IMR-90 (cell line): ENCODE data around the gene CDC25A. TPM values are rescaled to one million over a fixed set of nuclear protein-coding genes. Genes with fewer than 3 reads are reported as not detected.

Source experiments
- ATAC-seq: fragments of 200-7000 bp; cut with Tn5 transposase; 2 replicates; pipeline ENCODE4 v1.9.1; 2020; ENCODE audit warnings: low read depth, mild to moderate bottlenecking, moderate library complexity
- BruUV-seq: library from RNA; stranded (reverse); fragments of 400-500 nt; replicated peaks from 2 replicates; lab custom pipeline; 2021; lab: Mats Ljungman, UMichigan
- CTCF ChIA-PET: fragments of 300-600 bp; formaldehyde crosslinking; extraction: SDS; loops from one replicate; lab custom pipeline; 2021; ENCODE audit warnings: antibody characterized with exemption; lab: Yijun Ruan, JAX
- POLR2A ChIA-PET: fragments of 300-600 bp; sonication (Branson Sonifier 250); formaldehyde crosslinking; loops from one replicate; lab custom pipeline; 2022; ENCODE audit warnings: antibody characterized with exemption; ENCODE audit not compliant: unreplicated experiment; lab: Charles Lee
- DNase-seq: peaks from one replicate; pipeline ENCODE4 v3.0.0; 2013
- H2AFZ ChIP-seq: replicated peaks from 2 replicates; pipeline ENCODE3; 2013; ENCODE audit warnings: low read length, mild to moderate bottlenecking; ENCODE audit not compliant: poor library complexity
- H2AK5ac ChIP-seq: 2 replicates; pipeline ENCODE4 v1.6.1; 2013; ENCODE audit warnings: low read depth, low read length, inconsistent platforms
- H2AK9ac ChIP-seq: replicated peaks from 2 replicates; pipeline ENCODE3; 2013; ENCODE audit warnings: mild to moderate bottlenecking, low read depth, low read length, moderate library complexity; ENCODE audit not compliant: poor library complexity
- H2BK120ac ChIP-seq: 2 replicates; pipeline ENCODE4 v1.6.1; 2013; ENCODE audit warnings: low read depth, low read length, inconsistent platforms
- H2BK15ac ChIP-seq: 3 replicates; pipeline ENCODE4 v1.6.1; 2013; ENCODE audit warnings: low read depth, low read length, inconsistent platforms
- H2BK20ac ChIP-seq: 2 replicates; pipeline ENCODE4 v1.6.1; 2013; ENCODE audit warnings: low read depth, mild to moderate bottlenecking, inconsistent platforms, low read length, moderate library complexity
- H2BK5ac ChIP-seq: 2 replicates; pipeline ENCODE4 v1.6.1; 2013; ENCODE audit warnings: mild to moderate bottlenecking, low read depth, low read length, inconsistent platforms; ENCODE audit not compliant: poor library complexity, severe bottlenecking
- H3K14ac ChIP-seq: replicated peaks from 2 replicates; pipeline ENCODE4 v1.6.1; 2013; ENCODE audit warnings: low read depth, low read length, inconsistent platforms
- H3K18ac ChIP-seq: 2 replicates; pipeline ENCODE4 v1.6.1; 2013; ENCODE audit warnings: low read depth, low read length, control low read depth
- H3K23ac ChIP-seq: 2 replicates; pipeline ENCODE4 v1.6.1; 2013; ENCODE audit warnings: low read depth, low read length, inconsistent platforms
- H3K27ac ChIP-seq: 2 replicates; pipeline ENCODE4 v1.5.1; 2013; ENCODE audit warnings: mild to moderate bottlenecking, control low read depth, low read length; ENCODE audit not compliant: insufficient read depth
- H3K27me3 ChIP-seq: 2 replicates; pipeline ENCODE4 v1.6.1; 2013; ENCODE audit warnings: low read length; ENCODE audit not compliant: control insufficient read depth, insufficient read depth
- H3K36me3 ChIP-seq: 2 replicates; pipeline ENCODE4 v1.6.1; 2013; ENCODE audit warnings: low read length, mixed read lengths; ENCODE audit not compliant: control insufficient read depth, insufficient read depth
- H3K4ac ChIP-seq: 2 replicates; pipeline ENCODE4 v1.6.1; 2013; ENCODE audit warnings: low read depth, low read length, inconsistent platforms
- H3K4me1 ChIP-seq: 2 replicates; pipeline ENCODE4 v1.6.1; 2013; ENCODE audit warnings: low read length, mixed read lengths; ENCODE audit not compliant: control insufficient read depth, insufficient read depth
- H3K4me2 ChIP-seq: 2 replicates; pipeline ENCODE4 v1.6.1; 2013; ENCODE audit warnings: low read depth, mild to moderate bottlenecking, control low read depth, low read length, moderate library complexity
- H3K4me3 ChIP-seq: 2 replicates; pipeline ENCODE4 v1.5.1; 2013; ENCODE audit warnings: low read depth, mild to moderate bottlenecking, control low read depth, low read length, moderate library complexity; ENCODE audit not compliant: insufficient read depth
- H3K56ac ChIP-seq: 2 replicates; pipeline ENCODE4 v1.6.1; 2013; ENCODE audit warnings: low read length, inconsistent platforms; ENCODE audit not compliant: insufficient read depth; ENCODE audit errors: extremely low read depth
- H3K79me1 ChIP-seq, 2 experiments: 2 replicates each; pipeline ENCODE4 v1.6.1; 2013; ENCODE audit warnings: low read length in 2 of 2, inconsistent platforms in 1 of 2, low read depth in 1 of 2
- H3K9ac ChIP-seq: 2 replicates; pipeline ENCODE4 v1.6.1; 2013; ENCODE audit warnings: low read depth, low read length, control low read depth
- H3K9me1 ChIP-seq: 2 replicates; pipeline ENCODE4 v1.6.1; 2013; ENCODE audit warnings: low read length, inconsistent platforms; ENCODE audit not compliant: insufficient read depth
- H3K9me3 ChIP-seq: 2 replicates; pipeline ENCODE4 v1.6.1; 2013; ENCODE audit warnings: low read length; ENCODE audit not compliant: control insufficient read depth, insufficient read depth
- H4K20me1 ChIP-seq: 2 replicates; pipeline ENCODE4 v1.6.1; 2013; ENCODE audit warnings: low read length, inconsistent platforms; ENCODE audit not compliant: insufficient read depth
- H4K5ac ChIP-seq: 2 replicates; pipeline ENCODE4 v1.6.1; 2013; ENCODE audit warnings: mild to moderate bottlenecking, low read depth, low read length, control low read depth
- H4K8ac ChIP-seq, 2 experiments: 2 replicates each; pipeline ENCODE4 v1.6.1; 2013; ENCODE audit warnings: low read depth in 2 of 2, low read length in 2 of 2, control low read depth in 1 of 2, inconsistent platforms in 1 of 2
- H4K91ac ChIP-seq: 2 replicates; pipeline ENCODE4 v1.6.1; 2013; ENCODE audit warnings: low read depth, low read length, inconsistent platforms; ENCODE audit not compliant: insufficient read depth
- ELK1 ChIP-seq: fragments of 150-350 bp; IDR thresholded peaks from 2 replicates; pipeline ENCODE4 v1.6.1; 2016; ENCODE audit warnings: low read depth, mild to moderate bottlenecking, low read length, moderate library complexity, borderline replicate concordance
- MXI1 ChIP-seq: IDR thresholded peaks from 2 replicates; pipeline ENCODE4 v1.6.1; 2012; ENCODE audit warnings: low read depth, mild to moderate bottlenecking, low read length, moderate library complexity, borderline replicate concordance
- RCOR1 ChIP-seq: IDR thresholded peaks from 2 replicates; pipeline ENCODE4 v1.6.1; 2012; ENCODE audit warnings: mild to moderate bottlenecking, low read length, improper control_type of control experiment; ENCODE audit not compliant: insufficient replicate concordance
- SMC3 ChIP-seq: fragments of 150-350 bp; IDR thresholded peaks from 2 replicates; pipeline ENCODE4 v1.6.1; 2016; ENCODE audit warnings: low read depth, mild to moderate bottlenecking, antibody characterized with exemption, low read length, moderate library complexity
- WGBS, 2 experiments: methylation state at CpG; one replicate each; pipeline versions ENCODE4 v1.1.5 to v1.1.7; 2013; ENCODE audit warnings: missing lambda C conversion rate in 2 of 2; ENCODE audit not compliant: insufficient read length in 1 of 2; ENCODE audit errors: extremely low coverage in 2 of 2; 5-methylcytosine and 5-hydroxymethylcytosine counted together
- dilution Hi-C: fragments of 300-500 bp; cut with HindIII; formaldehyde crosslinking; loops from one replicate; pipeline ENCODE4 v1.14.3; 2018; ENCODE audit warnings: low sequenced_read_pairs; ENCODE audit not compliant: unreplicated experiment
- in situ Hi-C: fragments of 300-500 bp; cut with MboI; formaldehyde crosslinking; loops from 3 replicates; pipeline ENCODE4 v1.14.3; 2019; ENCODE audit warnings: low sequenced_read_pairs, inconsistent platforms, mixed read lengths
- intact Hi-C: fragments of 100-400 bp; cut with micrococcal nuclease; formaldehyde crosslinking; loops from 2 replicates; pipeline ENCODE4 v1.10.0; 2022
- polyA plus RNA-seq, 3 experiments: library from polyadenylated mRNA; depleted of rRNA; stranded (reverse); fragments of >200 nt; gene quantifications; 2 replicates each; pipeline ENCODE4 v1.2.3, GENCODE V29; 2012; ENCODE audit warnings: low replicate concordance in 1 of 3
- total RNA-seq: library from RNA; depleted of rRNA; stranded (reverse); fragments of >200 nt; gene quantifications from 2 replicates; pipeline ENCODE4 v1.2.3, GENCODE V29; 2012

The CDC25A gene
- total and polyA plus RNA-seq, 2 of the 4 experiments (the other 2 are of a cell fraction), result 4.2 to 10.6 TPM

GRCh38 chr3:48118322-48118721 is 69.9 kb downstream of the CDC25A start:
- no peak overlapping the region for H3K18ac ChIP-seq
- ATAC-seq, result no peak
- H3K4ac ChIP-seq, result no peak overlapping the region
- H3K4me3 ChIP-seq, result no peak overlapping the region
- H2AK5ac ChIP-seq, result no peak overlapping the region
- TF ChIP-seq SMC3, result no peak
- TF ChIP-seq ELK1, result no peak
- no peak for TF ChIP-seq MXI1
- no peak for TF ChIP-seq RCOR1
- no peak overlapping the region for H2BK15ac ChIP-seq
- intact Hi-C loops (no loop called here), dilution Hi-C loops (no loop called here), in situ Hi-C loops (no loop called here)
- H3K9ac ChIP-seq, result no peak overlapping the region
- H4K91ac ChIP-seq, result no peak overlapping the region
- no TSS peak for BruUV-seq
- H2AFZ ChIP-seq, result no peak overlapping the region
- no peak overlapping the region for H2BK5ac ChIP-seq
- no peak overlapping the region for H3K4me2 ChIP-seq
- POLR2A ChIA-PET, result interaction anchor here (0.6 kb wide), 1 partner anchor 128 kb away, joined by 5 read pairs; no protein-coding TSS in a partner anchor
- no peaks in the 10 kb centered on the region for H3K79me1 ChIP-seq
- no peak overlapping the region for H3K23ac ChIP-seq
- H3K36me3 ChIP-seq, result no peaks in the 10 kb centered on the region
- no peak overlapping the region for H4K8ac ChIP-seq
- H3K9me3 ChIP-seq, result no peaks in the 10 kb centered on the region
- H2AK9ac ChIP-seq, result no peak overlapping the region
- CTCF ChIA-PET, result interaction anchor here (0.8 kb wide), 1 partner anchor 17 kb away, joined by 3 read pairs; no protein-coding TSS in a partner anchor
- no peak overlapping the region for H3K14ac ChIP-seq
- no peaks in the 10 kb centered on the region for H3K9me1 ChIP-seq
- H3K56ac ChIP-seq, result no peak overlapping the region
- no peaks in the 10 kb centered on the region for H3K4me1 ChIP-seq
- no peaks in the 10 kb centered on the region for H3K27me3 ChIP-seq
- no peak overlapping the region for H4K5ac ChIP-seq
- no peak for DNase-seq
- WGBS, 2 experiments, result 62% methylated on average over 5 of the region's 7 CpGs; no CpG with 5 or more reads in 1 of the 2 experiments
- H2BK120ac ChIP-seq, result no peak overlapping the region
- no peak overlapping the region for H3K27ac ChIP-seq
- no peak overlapping the region for H2BK20ac ChIP-seq
- H4K20me1 ChIP-seq, result no peaks in the 10 kb centered on the region
